HEK293T (cell line): ENCODE measurements around the gene AGBL4.

ENCODE experiments used
- CTCF ChIA-PET: fragments of 350-600 bp; formaldehyde crosslinking; extraction: SDS; loops from one replicate; lab custom pipeline; 2021; ENCODE audit warnings: antibody characterized with exemption, inconsistent platforms; lab: Yijun Ruan, JAX
- POLR2A ChIA-PET: fragments of 350-600 bp; formaldehyde crosslinking; extraction: SDS; loops from one replicate; lab custom pipeline; 2020; ENCODE audit warnings: antibody characterized with exemption, inconsistent platforms; lab: Yijun Ruan, JAX
- DNase-seq: peaks from one replicate; pipeline ENCODE4 v3.0.0; 2012; ENCODE audit warnings: mixed read lengths; ENCODE audit errors: extremely low spot score
- ARNT ChIP-seq: fragments of 450-650 bp; IDR thresholded peaks from 2 replicates; pipeline ENCODE4 v1.6.1; 2017; ENCODE audit warnings: mild to moderate bottlenecking
- BHLHE40 ChIP-seq: fragments of 450-650 bp; IDR thresholded peaks from 2 replicates; pipeline ENCODE4 v1.6.1; 2016; ENCODE audit warnings: mild to moderate bottlenecking, moderate library complexity, borderline replicate concordance
- CTBP1 ChIP-seq: fragments of 450-650 bp; IDR thresholded peaks from 2 replicates; pipeline ENCODE4 v1.6.1; 2016; ENCODE audit warnings: borderline replicate concordance
- ELF4 ChIP-seq: fragments of 450-650 bp; IDR thresholded peaks from 2 replicates; pipeline ENCODE4 v1.6.1; 2017; ENCODE audit warnings: antibody characterized with exemption
- FOXA1 ChIP-seq: fragments of 450-650 bp; IDR thresholded peaks from 2 replicates; pipeline ENCODE4 v1.6.1; 2016; ENCODE audit warnings: mild to moderate bottlenecking
- FOXK2 ChIP-seq: fragments of 450-650 bp; IDR thresholded peaks from 2 replicates; pipeline ENCODE4 v1.6.1; 2016; ENCODE audit warnings: mild to moderate bottlenecking
- FOXM1 ChIP-seq: fragments of 450-650 bp; IDR thresholded peaks from 2 replicates; pipeline ENCODE4 v1.6.1; 2017; ENCODE audit warnings: mild to moderate bottlenecking, borderline replicate concordance
- HDGF ChIP-seq: fragments of 450-650 bp; IDR thresholded peaks from 2 replicates; pipeline ENCODE4 v1.6.1; 2017; ENCODE audit warnings: antibody characterized with exemption, borderline replicate concordance
- L3MBTL2 ChIP-seq: fragments of 450-650 bp; conservative IDR thresholded peaks from 2 replicates; pipeline ENCODE4 v1.6.1; 2016; ENCODE audit warnings: mild to moderate bottlenecking
- LEF1 ChIP-seq: fragments of 450-650 bp; IDR thresholded peaks from 2 replicates; pipeline ENCODE4 v1.6.1; 2017; ENCODE audit warnings: mild to moderate bottlenecking, borderline replicate concordance
- NFRKB ChIP-seq: fragments of 450-650 bp; IDR thresholded peaks from 2 replicates; pipeline ENCODE4 v1.6.1; 2016; ENCODE audit warnings: mild to moderate bottlenecking, moderate library complexity
- SP1 ChIP-seq: fragments of 450-650 bp; IDR thresholded peaks from 2 replicates; pipeline ENCODE4 v1.6.1; 2017
- SUZ12 ChIP-seq: fragments of 450-650 bp; IDR thresholded peaks from 2 replicates; pipeline ENCODE4 v1.6.1; 2016; ENCODE audit warnings: mild to moderate bottlenecking
- TARDBP ChIP-seq: fragments of 450-650 bp; IDR thresholded peaks from 2 replicates; pipeline ENCODE4 v1.6.1; 2016
- ZNF384 ChIP-seq: fragments of 450-650 bp; IDR thresholded peaks from 2 replicates; pipeline ENCODE4 v1.6.1; 2016
- TF ChIP-seq, protein P1 (sequence below): fragments of 450-650 bp; IDR thresholded peaks from 2 replicates; pipeline ENCODE4 v1.6.1; 2016

AGBL4 gene

DNA sequence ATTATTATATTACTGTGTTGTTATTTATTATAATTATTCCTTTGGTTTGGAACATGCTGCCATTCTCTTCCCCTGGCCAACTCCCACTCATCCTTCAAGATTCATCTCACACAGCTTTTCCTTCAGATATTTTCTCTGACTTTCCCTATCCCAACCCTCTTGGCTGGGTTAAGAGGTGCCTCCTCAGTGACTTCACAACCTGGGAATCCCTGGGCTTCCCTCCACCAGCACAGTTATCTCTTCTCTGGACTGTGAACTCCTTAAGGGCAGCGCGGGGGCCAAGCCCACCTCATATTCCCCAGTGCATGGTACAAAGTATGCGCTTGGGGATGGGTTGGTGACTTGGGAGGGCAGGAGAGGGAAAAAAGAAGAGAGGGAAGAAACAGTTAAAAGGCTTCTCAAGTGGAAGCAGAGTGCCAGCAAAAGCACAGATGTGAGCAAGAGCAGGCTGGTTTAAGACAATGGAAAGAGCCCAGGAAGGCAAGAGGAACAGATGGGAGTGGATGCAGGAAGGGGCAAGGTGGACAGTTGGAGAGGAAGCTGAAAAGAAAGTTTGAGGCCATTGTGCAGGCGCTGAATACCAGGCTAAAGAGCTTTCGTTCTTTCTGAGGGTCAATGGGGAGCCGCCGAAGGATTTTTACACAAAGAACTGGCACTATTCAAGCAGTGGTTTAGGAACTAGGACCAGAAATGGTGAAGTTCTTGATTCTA is 1379.4 kb downstream of the AGBL4 start:
- CTCF ChIA-PET, result interaction anchor here (0.5 kb wide), 1 partner anchor 33 kb away, joined by 3 read pairs; no protein-coding TSS in a partner anchor
- TF ChIP-seq NFRKB (no peak), FOXA1 (no peak), SP1 (no peak), FOXK2 (no peak), SUZ12 (no peak), CTBP1 (no peak), HDGF (no peak), ELF4 (no peak)
- POLR2A ChIA-PET, result no interaction called here
- no peak for DNase-seq

DNA sequence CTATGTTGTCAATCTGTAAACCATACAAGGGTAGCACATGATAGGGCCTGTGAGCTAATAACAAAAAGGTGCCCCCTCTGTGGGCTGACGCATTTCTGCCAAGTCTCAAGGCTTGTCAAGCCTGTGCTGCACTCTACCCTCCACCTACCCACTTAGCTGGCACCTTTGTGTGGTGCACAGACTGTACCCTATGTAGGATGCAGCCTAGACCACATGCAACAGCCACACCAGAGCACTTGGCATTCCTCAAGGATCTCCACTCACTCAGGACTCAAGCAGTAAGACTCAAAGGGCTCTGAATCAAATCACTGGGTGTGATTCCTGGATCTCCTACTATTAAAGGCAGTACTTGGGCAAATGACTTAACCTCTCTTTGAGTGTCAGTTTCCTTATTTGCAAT is 1380.6 kb downstream of the AGBL4 start:
- ChIA-PET POLR2A (no interaction called here), CTCF (no interaction called here)
- TF ChIP-seq NFRKB (no peak), L3MBTL2 (no peak), SUZ12 (no peak), CTBP1 (no peak), FOXK2 (no peak), ELF4 (no peak), TARDBP (no peak), BHLHE40 (no peak), SP1 (no peak), HDGF (no peak), LEF1 (no peak), FOXM1 (no peak), ZNF384 (no peak), FOXA1 (no peak), ARNT (no peak)
- TF ChIP-seq, protein P1, sequence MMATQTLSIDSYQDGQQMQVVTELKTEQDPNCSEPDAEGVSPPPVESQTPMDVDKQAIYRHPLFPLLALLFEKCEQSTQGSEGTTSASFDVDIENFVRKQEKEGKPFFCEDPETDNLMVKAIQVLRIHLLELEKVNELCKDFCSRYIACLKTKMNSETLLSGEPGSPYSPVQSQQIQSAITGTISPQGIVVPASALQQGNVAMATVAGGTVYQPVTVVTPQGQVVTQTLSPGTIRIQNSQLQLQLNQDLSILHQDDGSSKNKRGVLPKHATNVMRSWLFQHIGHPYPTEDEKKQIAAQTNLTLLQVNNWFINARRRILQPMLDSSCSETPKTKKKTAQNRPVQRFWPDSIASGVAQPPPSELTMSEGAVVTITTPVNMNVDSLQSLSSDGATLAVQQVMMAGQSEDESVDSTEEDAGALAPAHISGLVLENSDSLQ, result no peak
- no peak for DNase-seq

DNA sequence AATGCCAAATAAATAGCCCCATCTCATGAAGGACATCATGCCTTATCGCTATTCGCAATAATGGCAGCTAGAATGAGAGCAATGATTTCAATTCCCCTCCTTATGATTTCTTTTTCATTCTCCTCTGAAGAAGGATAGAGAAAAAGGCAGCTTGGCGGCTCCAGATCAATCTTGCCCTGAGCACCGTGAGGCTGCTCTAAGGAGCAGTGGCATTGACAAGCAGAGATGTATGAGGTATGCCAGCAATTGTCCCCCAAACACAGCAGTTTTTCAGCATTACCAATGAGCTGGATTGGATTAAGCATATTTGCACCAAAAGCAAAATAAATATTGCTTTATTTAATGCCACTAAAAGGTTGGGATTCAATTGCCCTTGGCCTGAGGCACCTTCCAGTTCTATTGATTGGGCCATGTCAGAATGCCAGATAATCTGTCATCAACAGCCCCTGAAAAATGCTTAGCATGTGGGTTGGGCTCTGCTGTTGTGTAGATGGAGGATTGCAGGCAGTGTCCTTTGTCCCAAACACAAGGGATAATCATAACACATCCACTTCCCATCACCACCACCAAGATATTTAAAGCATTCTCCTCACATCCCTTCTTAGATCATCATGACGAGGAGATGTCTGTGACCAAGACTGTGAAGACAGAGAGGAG is 1382.8 kb downstream of the AGBL4 start:
- no peak for TF ChIP-seq TARDBP
- TF ChIP-seq L3MBTL2, result no peak
- TF ChIP-seq CTBP1, result no peak
- TF ChIP-seq FOXA1, result no peak
- no peak for TF ChIP-seq LEF1
- no peak for TF ChIP-seq HDGF
- no peak for TF ChIP-seq SP1
- no peak for TF ChIP-seq NFRKB
- no peak for TF ChIP-seq ELF4
- TF ChIP-seq FOXK2, result no peak
- TF ChIP-seq ZNF384, result no peak
- no peak for TF ChIP-seq ARNT
- TF ChIP-seq BHLHE40, result no peak
- TF ChIP-seq SUZ12, result no peak
- no peak for TF ChIP-seq FOXM1
- TF ChIP-seq, protein P1, result no peak
- CTCF ChIA-PET, result no interaction called here
- DNase-seq, result no peak
- POLR2A ChIA-PET, result no interaction called here

DNA sequence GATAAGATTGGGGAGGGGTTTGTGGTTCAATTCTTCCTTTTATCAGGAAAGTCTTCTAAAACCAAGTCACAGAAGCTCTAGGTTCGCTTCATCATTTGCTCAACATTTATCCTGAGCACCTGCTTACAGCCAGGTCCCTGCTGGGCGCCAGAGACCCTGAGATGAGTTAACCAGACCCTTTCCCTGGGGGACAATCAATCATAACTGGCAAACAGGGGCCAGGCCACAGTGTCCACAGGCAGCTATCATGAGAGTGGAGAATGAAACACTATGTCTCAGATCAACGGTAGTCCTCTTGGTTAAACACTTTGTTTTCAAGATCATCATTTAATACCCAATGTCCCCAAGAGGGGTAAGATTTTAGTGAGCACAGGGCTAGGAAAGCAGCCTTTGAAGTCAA is 1393.9 kb downstream of the AGBL4 start:
- TF ChIP-seq FOXA1, result no peak
- TF ChIP-seq FOXM1, result no peak
- TF ChIP-seq NFRKB, result no peak
- TF ChIP-seq SUZ12, result no peak
- no peak for TF ChIP-seq CTBP1
- no peak for TF ChIP-seq HDGF
- TF ChIP-seq, protein P1, result no peak
- no peak for TF ChIP-seq LEF1
- TF ChIP-seq ARNT, result no peak
- no peak for TF ChIP-seq SP1
- no peak for TF ChIP-seq ELF4
- TF ChIP-seq BHLHE40, result no peak
- no peak for TF ChIP-seq TARDBP
- TF ChIP-seq L3MBTL2, result no peak
- no peak for TF ChIP-seq FOXK2
- no peak for TF ChIP-seq ZNF384
- CTCF ChIA-PET, result interaction anchor here (1.2 kb wide), 1 partner anchor 33 kb away, joined by 3 read pairs; no protein-coding TSS in a partner anchor
- POLR2A ChIA-PET, result no interaction called here
- no peak for DNase-seq

DNA sequence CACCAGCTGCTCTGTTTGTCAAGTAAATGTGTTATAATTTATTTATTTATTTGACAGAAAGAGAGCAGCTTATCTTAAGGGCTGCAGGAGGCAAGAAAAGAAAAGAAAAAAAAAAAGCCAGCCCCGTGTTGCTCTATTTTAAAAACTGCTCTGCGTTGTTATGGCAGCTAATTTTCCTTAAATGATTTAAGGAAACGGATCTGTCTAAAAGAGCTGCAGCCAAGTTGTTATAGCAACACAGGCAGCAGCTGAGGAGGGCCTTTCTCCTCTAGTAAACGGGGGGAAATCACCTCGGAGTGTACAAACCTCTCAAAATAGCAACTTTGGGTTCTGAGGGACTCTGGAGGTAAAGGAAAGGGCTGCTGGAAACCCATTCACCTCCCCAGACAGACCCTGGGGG is 1396.3 kb downstream of the AGBL4 start:
- DNase-seq, result no peak
- ChIA-PET CTCF (no interaction called here), POLR2A (no interaction called here)
- TF ChIP-seq FOXA1 (no peak), CTBP1 (no peak), FOXM1 (no peak), FOXK2 (no peak), NFRKB (no peak), BHLHE40 (no peak), SUZ12 (no peak), ZNF384 (no peak), ARNT (no peak), ELF4 (no peak), L3MBTL2 (no peak), LEF1 (no peak), SP1 (no peak), HDGF (no peak), TARDBP (no peak)
- TF ChIP-seq, protein P1, result no peak
